Body of pancreas (tissue), 4 donors: ENCODE data around the gene MINDY2. TPM values are rescaled to one million over a fixed set of nuclear protein-coding genes. Genes with fewer than 3 reads are reported as not detected.

Experiments
- ATAC-seq: fragments of 150-250 bp; one replicate; pipeline ENCODE4 v1.9.1; 2016
- DNase-seq, 4 donors: peaks; one replicate each; pipeline ENCODE4 v3.0.0-alpha.2; 2019
- H3K27ac ChIP-seq, 4 donors: fragments of 200-600 bp; sonication (generic); 1 replicate in 3 of 4; 2 replicates in 1 of 4; pipeline versions ENCODE4 v1.5.1 to v1.6.1; 2016 to 2019; ENCODE audit warnings: mild to moderate bottlenecking in 1 of 4, mixed read lengths in 1 of 4, moderate library complexity in 1 of 4
- H3K27me3 ChIP-seq, 2 donors: fragments of 200-600 bp; sonication (generic); one replicate each; pipeline ENCODE4 v1.6.0; 2016; ENCODE audit warnings: mild to moderate bottlenecking in 1 of 2
- H3K36me3 ChIP-seq, 2 donors: fragments of 200-600 bp; sonication (generic); replicated peaks in 1 of 2; 2 replicates each; pipeline ENCODE4 v1.5.1; 2016; ENCODE audit warnings: low read depth in 2 of 2; ENCODE audit not compliant: insufficient read depth in 1 of 2
- H3K4me1 ChIP-seq: fragments of 200-600 bp; sonication (generic); one replicate; pipeline ENCODE4 v1.6.0; 2016
- H3K4me3 ChIP-seq, 2 donors: fragments of 200-600 bp; sonication (generic); 1 replicate in 1 of 2; 2 replicates in 1 of 2; pipeline ENCODE4 v1.5.1; 2016 to 2019
- H3K9me3 ChIP-seq, 3 donors: fragments of 200-600 bp; sonication (generic); 1 replicate in 2 of 3; 2 replicates in 1 of 3; pipeline ENCODE4 v1.5.1; 2016
- CTCF ChIP-seq, 7 experiments: fragments of 450-650 bp in 4 of 7; fragments of 200-600 bp in 3 of 7; sonication (generic) in 3 of 7; IDR thresholded peaks; one replicate each; pipeline ENCODE4 v1.5.1; 2016 to 2019; ENCODE audit warnings: antibody characterized with exemption in 7 of 7
- POLR2A ChIP-seq, 3 donors: fragments of 450-650 bp; IDR thresholded peaks; one replicate each; pipeline ENCODE4 v1.6.1; 2016; ENCODE audit warnings: antibody characterized with exemption in 3 of 3, mild to moderate bottlenecking in 2 of 3
- WGBS, 2 donors: methylation state at CpG; one replicate each; pipeline ENCODE4 v1.1.5; 2017; 5-methylcytosine and 5-hydroxymethylcytosine counted together
- intact Hi-C: fragments of 100-400 bp; cut with DNase I; formaldehyde crosslinking; loops from one replicate; pipeline ENCODE4 v1.15.1; 2023
- total RNA-seq, 2 donors: library from RNA; depleted of rRNA; stranded (reverse); fragments of >200 nt; gene quantifications; one replicate each; pipeline ENCODE4 v1.1.0, GENCODE V29; 2016

MINDY2 gene
- total RNA-seq, 2 donors from 2014 or later = 8.9 to 11.9 TPM

- no peak for TF ChIP-seq POLR2A (IDR thresholded peaks at IDR 0.05)
- TF ChIP-seq CTCF (IDR thresholded peaks at IDR 0.05) = no peak
- intact Hi-C loops = no loop called here
- peaks cover 6% of the 10 kb centered on the region for H3K4me1 ChIP-seq
These were observed 38.3 kb upstream of the MINDY2 start for GRCh38 chr15:58732625-58733363.

GRCh38 chr15:58734859-58735258 lies 36.2 kb upstream of the MINDY2 start:
- Histone ChIP-seq H3K27ac (no peak overlapping the region), H3K36me3 (no peaks in the 10 kb centered on the region), H3K4me3 (no peak overlapping the region), H3K9me3 (no peaks in the 10 kb centered on the region), H3K4me1 (peaks cover 12% of the 10 kb centered on the region), H3K27me3 (no peaks in the 10 kb centered on the region)
- WGBS, 2 donors = 23 to 25% methylated on average over 2 of the region's 2 CpGs
- TF ChIP-seq POLR2A (IDR thresholded peaks at IDR 0.05) (no peak), CTCF (IDR thresholded peaks at IDR 0.05) (no peak)
- intact Hi-C loops = no loop called here
- DNase-seq = no peak
- ATAC-seq = no peak

More at GRCh38 chr15:58732625-58733363, 38.3 kb upstream of the MINDY2 start:
- Histone ChIP-seq H3K27me3 (no peaks in the 10 kb centered on the region), H3K4me3 (no peak overlapping the region), H3K27ac (no peak overlapping the region), H3K9me3 (no peaks in the 10 kb centered on the region), H3K36me3 (no peaks in the 10 kb centered on the region)
- no peak for DNase-seq
- WGBS, 2 donors = 83 to 90% methylated on average over 4 of the region's 4 CpGs
- no peak for ATAC-seq

- Histone ChIP-seq H3K4me1 (peaks cover 12% of the 10 kb centered on the region), H3K36me3 (no peaks in the 10 kb centered on the region), H3K27me3 (no peaks in the 10 kb centered on the region), H3K9me3 (no peaks in the 10 kb centered on the region), H3K27ac (no peak overlapping the region), H3K4me3 (no peak overlapping the region)
- ATAC-seq (no peak), DNase-seq (no peak)
- intact Hi-C loops = no loop called here
- TF ChIP-seq CTCF (IDR thresholded peaks at IDR 0.05) (no peak), POLR2A (IDR thresholded peaks at IDR 0.05) (no peak)
- WGBS, 2 donors = 75 to 77% methylated on average over 2 of the region's 2 CpGs
These were observed 35.0 kb upstream of the MINDY2 start for GRCh38 chr15:58736018-58736643.

GRCh38 chr15:58737298-58737697 lies 33.8 kb upstream of the MINDY2 start:
- Histone ChIP-seq H3K27me3 (no peaks in the 10 kb centered on the region), H3K4me1 (peaks cover 11% of the 10 kb centered on the region), H3K9me3 (no peaks in the 10 kb centered on the region), H3K36me3 (no peaks in the 10 kb centered on the region), H3K27ac (no peak overlapping the region), H3K4me3 (no peak overlapping the region)
- no peak for ATAC-seq
- no peak for TF ChIP-seq CTCF (IDR thresholded peaks at IDR 0.05)
- no peak for TF ChIP-seq POLR2A (IDR thresholded peaks at IDR 0.05)
- WGBS, 2 donors = 55 to 63% methylated on average over 3 of the region's 3 CpGs
- intact Hi-C loops = no loop called here
- no peak for DNase-seq
